ENCODE data around the gene ATAD3C.
"Not testable (repeated sequence)": the region's sequence is repeated elsewhere in the genome, so short reads cannot be mapped to it uniquely, and the experiment has no call there.

Gene ATAD3C

GRCh38 chr1:1507305-1507704 lies 57.8 kb downstream of the ATAD3C start:
- DNase-seq (ENCODE audit: low read depth): no peak
- TF ChIP-seq, protein P1, sequence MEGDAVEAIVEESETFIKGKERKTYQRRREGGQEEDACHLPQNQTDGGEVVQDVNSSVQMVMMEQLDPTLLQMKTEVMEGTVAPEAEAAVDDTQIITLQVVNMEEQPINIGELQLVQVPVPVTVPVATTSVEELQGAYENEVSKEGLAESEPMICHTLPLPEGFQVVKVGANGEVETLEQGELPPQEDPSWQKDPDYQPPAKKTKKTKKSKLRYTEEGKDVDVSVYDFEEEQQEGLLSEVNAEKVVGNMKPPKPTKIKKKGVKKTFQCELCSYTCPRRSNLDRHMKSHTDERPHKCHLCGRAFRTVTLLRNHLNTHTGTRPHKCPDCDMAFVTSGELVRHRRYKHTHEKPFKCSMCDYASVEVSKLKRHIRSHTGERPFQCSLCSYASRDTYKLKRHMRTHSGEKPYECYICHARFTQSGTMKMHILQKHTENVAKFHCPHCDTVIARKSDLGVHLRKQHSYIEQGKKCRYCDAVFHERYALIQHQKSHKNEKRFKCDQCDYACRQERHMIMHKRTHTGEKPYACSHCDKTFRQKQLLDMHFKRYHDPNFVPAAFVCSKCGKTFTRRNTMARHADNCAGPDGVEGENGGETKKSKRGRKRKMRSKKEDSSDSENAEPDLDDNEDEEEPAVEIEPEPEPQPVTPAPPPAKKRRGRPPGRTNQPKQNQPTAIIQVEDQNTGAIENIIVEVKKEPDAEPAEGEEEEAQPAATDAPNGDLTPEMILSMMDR (conservative IDR thresholded peaks at IDR 0.05; ENCODE audit: control insufficient read depth, insufficient read depth, low read depth, low read length): no peak
- H3K4me3 ChIP-seq (ENCODE audit: control insufficient read depth, low read depth, low read length): no peak overlapping the region

DNA sequence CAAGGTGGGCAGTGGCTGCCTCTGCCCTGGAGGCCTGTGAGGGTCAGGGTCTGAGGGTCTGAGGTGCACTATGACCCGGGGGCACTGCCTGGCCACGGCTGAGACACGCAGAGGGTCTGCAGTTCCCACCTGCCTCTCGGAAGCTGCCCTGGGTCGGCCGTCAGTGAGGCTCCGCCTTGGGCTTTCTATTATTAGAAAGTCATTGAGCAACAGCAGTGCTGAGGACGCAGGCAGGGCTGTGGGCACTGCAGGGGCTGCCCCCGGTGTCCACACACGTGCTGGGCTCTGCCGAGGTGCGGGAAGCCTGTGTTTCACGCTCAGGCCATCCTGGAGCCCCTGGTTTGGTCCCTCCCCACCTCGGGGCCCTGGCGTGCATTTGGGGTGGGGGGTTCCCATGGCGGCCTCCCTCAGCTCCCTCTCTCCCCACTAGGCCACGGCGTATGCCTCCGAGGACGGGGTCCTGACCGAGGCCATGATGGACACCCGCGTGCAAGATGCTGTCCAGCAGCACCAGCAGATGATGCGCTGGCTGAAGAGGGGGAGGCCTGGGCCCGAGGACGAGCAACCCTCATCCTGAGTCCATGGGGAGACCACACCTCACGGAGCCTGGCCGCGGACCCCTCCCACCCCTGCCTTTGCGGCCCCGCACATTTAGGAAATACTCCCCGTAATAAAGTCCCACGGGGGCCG lies 59.4 kb downstream of the ATAD3C start:
- not testable (repeated sequence) for DNase-seq (ENCODE audit: low read depth); H3K4me3 ChIP-seq (ENCODE audit: control insufficient read depth, low read depth, low read length)

- DNase-seq (ENCODE audit: low read depth); H3K4me3 ChIP-seq (ENCODE audit: control insufficient read depth, low read depth, low read length): not testable (repeated sequence)
Observed at GRCh38 chr1:1509465-1509850, 60.0 kb downstream of the ATAD3C start.

- TF ChIP-seq, protein P1 (conservative IDR thresholded peaks at IDR 0.05; ENCODE audit: control insufficient read depth, insufficient read depth, low read depth, low read length): no peak
- peak; percentile 19 for DNase-seq (ENCODE audit: low read depth)
- H3K4me3 ChIP-seq (ENCODE audit: control insufficient read depth, low read depth, low read length): peak overlapping the region; percentile 84
Observed at GRCh38 chr1:1510912-1511532, 61.5 kb downstream of the ATAD3C start.

GRCh38 chr1:1511533-1512285 lies 62.2 kb downstream of the ATAD3C start, which contains the start of gene ATAD3A:
Gene ATAD3A, plus strand, starts transcription at chr1:1512162. Its CDS starts 107 bp downstream, at chr1:1512269.
- peak; percentile 97 for DNase-seq (ENCODE audit: low read depth)
- peak within 1 kb of the TSS; percentile 84 for H3K4me3 ChIP-seq (ENCODE audit: control insufficient read depth, low read depth, low read length)

GRCh38 chr1:1512425-1512824 lies 62.9 kb downstream of the ATAD3C start:
- DNase-seq (ENCODE audit: low read depth): not testable (repeated sequence)
- H3K4me3 ChIP-seq (ENCODE audit: control insufficient read depth, low read depth, low read length): peak overlapping the region; percentile 48

More at GRCh38 chr1:1511533-1512285, 62.2 kb downstream of the ATAD3C start, which contains the start of gene ATAD3A:
- TF ChIP-seq, protein P1 (conservative IDR thresholded peaks at IDR 0.05; ENCODE audit: control insufficient read depth, insufficient read depth, low read depth, low read length): no peak

- DNase-seq (ENCODE audit: low read depth): not testable (repeated sequence)
- peak overlapping the region; percentile 31 for H3K4me3 ChIP-seq (ENCODE audit: control insufficient read depth, low read depth, low read length)
Observed at GRCh38 chr1:1513675-1514074, 64.2 kb downstream of the ATAD3C start.

DNA sequence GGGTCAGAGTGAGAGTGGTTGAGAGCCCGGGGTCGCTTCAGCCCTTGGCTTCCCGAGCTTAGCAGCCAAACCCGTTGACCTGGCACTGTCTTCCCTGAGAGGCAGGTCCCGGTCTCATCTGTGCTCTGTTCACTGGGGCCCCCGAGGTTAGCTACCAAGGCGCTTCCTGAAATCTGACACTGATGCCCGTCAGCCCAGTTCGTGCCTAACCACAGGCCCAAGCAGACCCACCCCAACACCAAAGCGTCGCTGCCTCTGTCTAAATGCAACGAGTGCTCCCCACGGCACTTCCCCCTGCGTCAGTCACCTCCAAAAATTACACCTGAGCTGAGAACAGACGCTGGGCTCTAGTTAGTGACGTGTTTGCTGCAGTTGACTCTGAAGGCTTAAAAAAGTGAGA lies 64.9 kb downstream of the ATAD3C start:
- not testable (repeated sequence) for DNase-seq (ENCODE audit: low read depth); H3K4me3 ChIP-seq (ENCODE audit: control insufficient read depth, low read depth, low read length)

DNA sequence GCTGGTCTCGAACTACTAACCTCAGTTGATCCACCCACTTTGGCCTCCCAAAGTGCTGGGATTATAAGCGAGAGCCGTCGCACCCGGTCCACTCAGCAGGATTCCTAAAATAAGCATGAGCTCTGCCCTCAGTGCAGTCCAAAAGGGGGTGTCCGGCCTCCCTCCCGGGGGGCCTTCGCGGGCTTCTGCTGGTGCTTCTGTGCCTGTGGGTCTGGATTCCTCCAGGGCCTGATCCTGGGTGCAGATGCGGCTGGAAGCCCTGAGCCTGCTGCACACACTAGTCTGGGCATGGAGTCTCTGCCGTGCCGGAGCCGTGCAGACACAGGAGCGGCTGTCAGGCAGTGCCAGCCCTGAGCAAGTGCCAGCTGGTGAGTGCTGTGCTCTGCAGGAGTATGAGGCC lies 67.4 kb downstream of the ATAD3C start:
- not testable (repeated sequence) for H3K4me3 ChIP-seq (ENCODE audit: control insufficient read depth, low read depth, low read length); DNase-seq (ENCODE audit: low read depth)
